Measurements from ENCODE around the gene IL17RB.

GRCh38 chr3:53816425-53816824 lies 29.9 kb upstream of the IL17RB start:
- TF ChIP-seq CTCF (IDR thresholded peaks at IDR 0.05) = no peak
- no peak for TF ChIP-seq POLR2A (IDR thresholded peaks at IDR 0.05)
- no peak for TF ChIP-seq EP300 (IDR thresholded peaks at IDR 0.05)

All from ovary (tissue), 3 donors.